ENCODE measurements around the gene ZC3H13. TPM values are rescaled to one million over a fixed set of nuclear protein-coding genes. Genes with fewer than 3 reads are reported as not detected.

The ZC3H13 gene
- total RNA-seq, 1 experiment from 2014 or later = 378 TPM

- no TSS peak for BruUV-seq (replicated peaks)
- Histone ChIP-seq H3K9me3 (ENCODE audit: low read depth, low read length, poor library complexity, severe bottlenecking) (no peaks in the 10 kb centered on the region), H3K27ac (ENCODE audit: low read depth, low read length, poor library complexity, severe bottlenecking) (no peak overlapping the region), H3K4me3 (ENCODE audit: low read depth, low read length, poor library complexity, severe bottlenecking) (no peak overlapping the region), H3K36me3 (ENCODE audit: insufficient read depth, low read length, poor library complexity, severe bottlenecking) (no peaks in the 10 kb centered on the region), H3K4me1 (ENCODE audit: insufficient read depth, low read length, poor library complexity, severe bottlenecking) (no peaks in the 10 kb centered on the region), H3K27me3 (replicated peaks; ENCODE audit: insufficient read depth, low read depth, low read length, poor library complexity) (no peaks in the 10 kb centered on the region)
- intact Hi-C loops (cut with micrococcal nuclease; ENCODE audit: unreplicated experiment) = no loop called here
- no peak for TF ChIP-seq EZH2 (IDR thresholded peaks at IDR 0.05; ENCODE audit: borderline replicate concordance, low read depth, low read length, poor library complexity, severe bottlenecking)
- no peak for TF ChIP-seq CTCF (conservative IDR thresholded peaks at IDR 0.05; ENCODE audit: low read depth, low read length)
- POLR2A ChIA-PET (ENCODE audit: low non-redundant PET) = no interaction called here
- CTCF ChIA-PET = no interaction called here
- no peak for DNase-seq (ENCODE audit: low spot score)
Observed at GRCh38 chr13:45915686-45916439, 136.7 kb downstream of the ZC3H13 start.

GRCh38 chr13:45909673-45910072 lies 142.9 kb downstream of the ZC3H13 start:
- no peaks in the 10 kb centered on the region for H3K27me3 ChIP-seq (replicated peaks; ENCODE audit: insufficient read depth, low read depth, low read length, poor library complexity)
- CTCF ChIA-PET = no interaction called here
- intact Hi-C loops (cut with micrococcal nuclease; ENCODE audit: unreplicated experiment) = no loop called here
- H3K9me3 ChIP-seq (ENCODE audit: low read depth, low read length, poor library complexity, severe bottlenecking) = no peaks in the 10 kb centered on the region
- H3K27ac ChIP-seq (ENCODE audit: low read depth, low read length, poor library complexity, severe bottlenecking) = no peak overlapping the region
- DNase-seq (ENCODE audit: low spot score) = no peak
- no TSS peak for BruUV-seq (replicated peaks)
- TF ChIP-seq EZH2 (IDR thresholded peaks at IDR 0.05; ENCODE audit: borderline replicate concordance, low read depth, low read length, poor library complexity, severe bottlenecking) (no peak), CTCF (conservative IDR thresholded peaks at IDR 0.05; ENCODE audit: low read depth, low read length) (no peak)
- POLR2A ChIA-PET (ENCODE audit: low non-redundant PET) = no interaction called here
- no peaks in the 10 kb centered on the region for H3K36me3 ChIP-seq (ENCODE audit: insufficient read depth, low read length, poor library complexity, severe bottlenecking)
- no peak overlapping the region for H3K4me3 ChIP-seq (ENCODE audit: low read depth, low read length, poor library complexity, severe bottlenecking)
- H3K4me1 ChIP-seq (ENCODE audit: insufficient read depth, low read length, poor library complexity, severe bottlenecking) = no peaks in the 10 kb centered on the region

DNA sequence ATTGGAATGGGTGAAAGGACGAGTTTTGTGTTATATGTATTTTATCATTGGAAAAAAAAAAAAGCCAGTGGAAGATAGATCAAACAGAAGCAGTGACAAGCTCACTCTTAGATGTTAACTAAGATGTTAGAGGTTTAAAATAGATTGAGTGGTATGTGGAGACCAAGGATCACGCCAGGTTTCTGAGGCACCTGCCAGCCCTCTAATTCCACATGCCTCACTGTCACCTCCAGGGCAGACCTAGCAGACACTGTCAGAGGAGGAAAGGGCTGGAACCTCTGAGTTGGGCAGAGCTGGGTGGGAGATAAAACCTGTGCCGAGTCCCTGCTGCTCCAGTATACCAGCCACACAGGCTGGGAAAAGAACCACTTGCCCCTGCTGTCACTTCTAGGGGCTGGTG lies 143.5 kb downstream of the ZC3H13 start:
- no peaks in the 10 kb centered on the region for H3K27me3 ChIP-seq (replicated peaks; ENCODE audit: insufficient read depth, low read depth, low read length, poor library complexity)
- H3K4me3 ChIP-seq (ENCODE audit: low read depth, low read length, poor library complexity, severe bottlenecking) = no peak overlapping the region
- no peaks in the 10 kb centered on the region for H3K9me3 ChIP-seq (ENCODE audit: low read depth, low read length, poor library complexity, severe bottlenecking)
- no peak overlapping the region for H3K27ac ChIP-seq (ENCODE audit: low read depth, low read length, poor library complexity, severe bottlenecking)
- TF ChIP-seq CTCF (conservative IDR thresholded peaks at IDR 0.05; ENCODE audit: low read depth, low read length) (no peak), EZH2 (IDR thresholded peaks at IDR 0.05; ENCODE audit: borderline replicate concordance, low read depth, low read length, poor library complexity, severe bottlenecking) (no peak)
- H3K4me1 ChIP-seq (ENCODE audit: insufficient read depth, low read length, poor library complexity, severe bottlenecking) = no peaks in the 10 kb centered on the region
- ChIA-PET POLR2A (ENCODE audit: low non-redundant PET) (no interaction called here), CTCF (no interaction called here)
- BruUV-seq (replicated peaks) = no TSS peak
- H3K36me3 ChIP-seq (ENCODE audit: insufficient read depth, low read length, poor library complexity, severe bottlenecking) = no peaks in the 10 kb centered on the region
- intact Hi-C loops (cut with micrococcal nuclease; ENCODE audit: unreplicated experiment) = no loop called here
- DNase-seq (ENCODE audit: low spot score) = no peak

All from A673 (cell line).